GM23338 (cell line): ENCODE results near the gene DOCK4. TPM values are rescaled to one million over a fixed set of nuclear protein-coding genes. Genes with fewer than 3 reads are reported as not detected.

ENCODE experiments used
- ATAC-seq: fragments of 200-7000 bp; cut with Tn5 transposase; 3 replicates; pipeline ENCODE4 v1.9.1; 2020
- DNase-seq: peaks from one replicate; pipeline ENCODE4 v3.0.0-alpha.2; 2015; ENCODE audit warnings: low spot score
- H2AFZ ChIP-seq: fragments of 200-600 bp; sonication (generic); 2 replicates; pipeline ENCODE4 v1.8.0; 2016; ENCODE audit warnings: antibody characterized with exemption, mild to moderate bottlenecking, moderate library complexity
- H3F3A ChIP-seq: fragments of 200-600 bp; sonication (generic); replicated peaks from 2 replicates; pipeline ENCODE4 v1.8.0; 2017; ENCODE audit warnings: antibody characterized with exemption, mixed run types, low read depth
- H3K27ac ChIP-seq: fragments of 200-600 bp; sonication (generic); 2 replicates; pipeline ENCODE4 v1.6.1; 2016; ENCODE audit warnings: low read depth
- H3K27me3 ChIP-seq: fragments of 200-600 bp; sonication (generic); 2 replicates; pipeline ENCODE4 v1.8.0; 2016; ENCODE audit warnings: mild to moderate bottlenecking, mixed run types, moderate library complexity; ENCODE audit not compliant: insufficient read depth
- H3K36me3 ChIP-seq: fragments of 200-600 bp; sonication (generic); 2 replicates; pipeline ENCODE4 v1.8.0; 2016; ENCODE audit warnings: mild to moderate bottlenecking; ENCODE audit not compliant: insufficient read depth
- H3K4me1 ChIP-seq: fragments of 200-600 bp; sonication (generic); 2 replicates; pipeline ENCODE4 v1.8.0; 2016; ENCODE audit warnings: mild to moderate bottlenecking, moderate library complexity; ENCODE audit not compliant: insufficient read depth
- H3K4me2 ChIP-seq: fragments of 200-600 bp; sonication (generic); 2 replicates; pipeline ENCODE4 v1.7.1; 2017; ENCODE audit warnings: mixed run types
- H3K4me3 ChIP-seq: fragments of 200-600 bp; sonication (generic); 2 replicates; pipeline ENCODE4 v1.6.1; 2016; ENCODE audit warnings: mixed run types
- H3K79me2 ChIP-seq: fragments of 200-600 bp; sonication (generic); replicated peaks from 2 replicates; pipeline ENCODE4 v1.8.0; 2017; ENCODE audit warnings: mild to moderate bottlenecking; ENCODE audit not compliant: insufficient read depth
- H3K9me2 ChIP-seq: fragments of 200-600 bp; sonication (generic); 2 replicates; pipeline ENCODE4 v1.8.0; 2017; ENCODE audit not compliant: insufficient read depth
- H4K20me1 ChIP-seq: fragments of 200-600 bp; sonication (generic); replicated peaks from 2 replicates; pipeline ENCODE4 v1.8.0; 2017; ENCODE audit warnings: mild to moderate bottlenecking; ENCODE audit not compliant: insufficient read depth
- H3K27ac Mint-ChIP-seq: 2 replicates; pipeline ENCODE4 v1.8.0; 2020; ENCODE audit warnings: inconsistent platforms, mild to moderate bottlenecking, moderate library complexity, mixed read lengths
- H3K27me3 Mint-ChIP-seq: 3 replicates; pipeline ENCODE4 v1.8.0; 2022; ENCODE audit warnings: low read depth, mild to moderate bottlenecking, moderate library complexity, mixed read lengths, inconsistent platforms; ENCODE audit not compliant: insufficient read depth, poor library complexity
- H3K36me3 Mint-ChIP-seq: 3 replicates; pipeline ENCODE4 v1.8.0; 2021; ENCODE audit warnings: low read depth, mild to moderate bottlenecking, inconsistent platforms, moderate library complexity, mixed read lengths
- H3K4me1 Mint-ChIP-seq: 3 replicates; pipeline ENCODE4 v1.8.0; 2020; ENCODE audit warnings: mild to moderate bottlenecking, inconsistent platforms, mixed read lengths
- H3K4me3 Mint-ChIP-seq: 3 replicates; pipeline ENCODE4 v1.8.0; 2021; ENCODE audit warnings: moderate library complexity, mild to moderate bottlenecking, inconsistent platforms, mixed read lengths
- H3K9me3 Mint-ChIP-seq: 3 replicates; pipeline ENCODE4 v1.8.0; 2020; ENCODE audit warnings: moderate library complexity, mild to moderate bottlenecking, inconsistent platforms, mixed read lengths
- polyA plus RNA-seq: library from polyadenylated mRNA; unstranded; fragments of >200 nt; fragmentation: Nextera tagmentation; extraction: Ambion mirVana; gene quantifications from 2 replicates; pipeline ENCODE4 v1.2.1, GENCODE V29; 2016
- total RNA-seq: library from RNA; depleted of rRNA; stranded (reverse); fragments of >200 nt; shearing (Covaris generic); gene quantifications from 2 replicates; pipeline ENCODE4 v1.2.3, GENCODE V29; 2014
- TF ChIP-seq, protein P1 (sequence below): fragments of 250-450 bp; sonication (Bioruptor Pico); IDR thresholded peaks from 2 replicates; pipeline ENCODE4 v1.5.0; 2020; ENCODE audit warnings: mild to moderate bottlenecking, moderate library complexity
- TF ChIP-seq, protein P2 (sequence below): IDR thresholded peaks from one replicate; pipeline ENCODE4 v1.6.1; 2018; ENCODE audit warnings: antibody characterized with exemption; ENCODE audit not compliant: unreplicated experiment

DOCK4 gene
- total and polyA plus RNA-seq, 2 experiments from 2014 or later, result 6.3 to 33.8 TPM

DNA sequence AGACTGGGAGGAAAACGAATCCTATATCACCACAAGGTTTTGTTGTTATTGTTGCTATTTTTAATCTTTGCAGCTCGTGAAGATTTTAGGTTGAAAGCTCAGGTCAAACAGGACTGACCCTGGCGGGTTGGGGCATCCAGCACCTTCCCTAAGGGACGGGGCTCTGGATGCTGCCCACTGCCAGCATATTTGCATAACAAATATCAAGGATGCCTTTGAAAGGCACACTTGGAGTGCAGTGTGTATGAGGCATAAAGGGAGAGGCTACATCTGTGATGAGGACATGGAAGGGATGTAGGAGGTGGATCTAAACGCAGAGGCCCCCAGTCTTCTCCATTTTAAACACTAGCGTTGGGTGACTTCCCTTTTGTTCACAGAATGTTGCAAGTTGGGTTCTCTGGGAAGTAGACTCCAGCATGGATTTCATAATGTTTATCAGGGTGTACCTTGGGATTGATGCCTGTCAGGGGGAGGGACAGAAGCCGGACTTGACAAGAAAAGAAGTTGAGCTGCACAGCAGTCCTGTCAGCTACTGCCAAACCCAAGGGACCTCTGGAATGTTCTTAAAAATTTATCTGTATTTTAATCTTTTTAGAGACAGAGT lies 462.9 kb downstream of the DOCK4 start:
- Mint-ChIP-seq H3K9me3 (peaks cover 4% of the 10 kb centered on the region; the same call in 2 of the 3 replicates), H3K4me1 (peaks cover 12% of the 10 kb centered on the region), H3K4me3 (no peak overlapping the region), H3K27me3 (peaks cover 10% of the 10 kb centered on the region), H3K27ac (no peak overlapping the region), H3K36me3 (peaks cover 34% of the 10 kb centered on the region)
- H3K4me1 ChIP-seq, result peaks cover 14% of the 10 kb centered on the region; the same call in 1 of the 2 replicates
- 0 out of 2 replicates have a peak, but pooled peaks cover 8% of the 10 kb centered on the region for H3F3A ChIP-seq
- no peaks in the 10 kb centered on the region for H4K20me1 ChIP-seq
- H3K9me2 ChIP-seq, result peaks cover 4% of the 10 kb centered on the region; the same call in 1 of the 2 replicates
- no peak overlapping the region for H3K4me3 ChIP-seq
- no peaks in the 10 kb centered on the region for H3K79me2 ChIP-seq
- peak; percentile 81 for ATAC-seq
- no peaks in the 10 kb centered on the region for H3K27me3 ChIP-seq
- DNase-seq, result peak; percentile 50
- TF ChIP-seq, protein P1, sequence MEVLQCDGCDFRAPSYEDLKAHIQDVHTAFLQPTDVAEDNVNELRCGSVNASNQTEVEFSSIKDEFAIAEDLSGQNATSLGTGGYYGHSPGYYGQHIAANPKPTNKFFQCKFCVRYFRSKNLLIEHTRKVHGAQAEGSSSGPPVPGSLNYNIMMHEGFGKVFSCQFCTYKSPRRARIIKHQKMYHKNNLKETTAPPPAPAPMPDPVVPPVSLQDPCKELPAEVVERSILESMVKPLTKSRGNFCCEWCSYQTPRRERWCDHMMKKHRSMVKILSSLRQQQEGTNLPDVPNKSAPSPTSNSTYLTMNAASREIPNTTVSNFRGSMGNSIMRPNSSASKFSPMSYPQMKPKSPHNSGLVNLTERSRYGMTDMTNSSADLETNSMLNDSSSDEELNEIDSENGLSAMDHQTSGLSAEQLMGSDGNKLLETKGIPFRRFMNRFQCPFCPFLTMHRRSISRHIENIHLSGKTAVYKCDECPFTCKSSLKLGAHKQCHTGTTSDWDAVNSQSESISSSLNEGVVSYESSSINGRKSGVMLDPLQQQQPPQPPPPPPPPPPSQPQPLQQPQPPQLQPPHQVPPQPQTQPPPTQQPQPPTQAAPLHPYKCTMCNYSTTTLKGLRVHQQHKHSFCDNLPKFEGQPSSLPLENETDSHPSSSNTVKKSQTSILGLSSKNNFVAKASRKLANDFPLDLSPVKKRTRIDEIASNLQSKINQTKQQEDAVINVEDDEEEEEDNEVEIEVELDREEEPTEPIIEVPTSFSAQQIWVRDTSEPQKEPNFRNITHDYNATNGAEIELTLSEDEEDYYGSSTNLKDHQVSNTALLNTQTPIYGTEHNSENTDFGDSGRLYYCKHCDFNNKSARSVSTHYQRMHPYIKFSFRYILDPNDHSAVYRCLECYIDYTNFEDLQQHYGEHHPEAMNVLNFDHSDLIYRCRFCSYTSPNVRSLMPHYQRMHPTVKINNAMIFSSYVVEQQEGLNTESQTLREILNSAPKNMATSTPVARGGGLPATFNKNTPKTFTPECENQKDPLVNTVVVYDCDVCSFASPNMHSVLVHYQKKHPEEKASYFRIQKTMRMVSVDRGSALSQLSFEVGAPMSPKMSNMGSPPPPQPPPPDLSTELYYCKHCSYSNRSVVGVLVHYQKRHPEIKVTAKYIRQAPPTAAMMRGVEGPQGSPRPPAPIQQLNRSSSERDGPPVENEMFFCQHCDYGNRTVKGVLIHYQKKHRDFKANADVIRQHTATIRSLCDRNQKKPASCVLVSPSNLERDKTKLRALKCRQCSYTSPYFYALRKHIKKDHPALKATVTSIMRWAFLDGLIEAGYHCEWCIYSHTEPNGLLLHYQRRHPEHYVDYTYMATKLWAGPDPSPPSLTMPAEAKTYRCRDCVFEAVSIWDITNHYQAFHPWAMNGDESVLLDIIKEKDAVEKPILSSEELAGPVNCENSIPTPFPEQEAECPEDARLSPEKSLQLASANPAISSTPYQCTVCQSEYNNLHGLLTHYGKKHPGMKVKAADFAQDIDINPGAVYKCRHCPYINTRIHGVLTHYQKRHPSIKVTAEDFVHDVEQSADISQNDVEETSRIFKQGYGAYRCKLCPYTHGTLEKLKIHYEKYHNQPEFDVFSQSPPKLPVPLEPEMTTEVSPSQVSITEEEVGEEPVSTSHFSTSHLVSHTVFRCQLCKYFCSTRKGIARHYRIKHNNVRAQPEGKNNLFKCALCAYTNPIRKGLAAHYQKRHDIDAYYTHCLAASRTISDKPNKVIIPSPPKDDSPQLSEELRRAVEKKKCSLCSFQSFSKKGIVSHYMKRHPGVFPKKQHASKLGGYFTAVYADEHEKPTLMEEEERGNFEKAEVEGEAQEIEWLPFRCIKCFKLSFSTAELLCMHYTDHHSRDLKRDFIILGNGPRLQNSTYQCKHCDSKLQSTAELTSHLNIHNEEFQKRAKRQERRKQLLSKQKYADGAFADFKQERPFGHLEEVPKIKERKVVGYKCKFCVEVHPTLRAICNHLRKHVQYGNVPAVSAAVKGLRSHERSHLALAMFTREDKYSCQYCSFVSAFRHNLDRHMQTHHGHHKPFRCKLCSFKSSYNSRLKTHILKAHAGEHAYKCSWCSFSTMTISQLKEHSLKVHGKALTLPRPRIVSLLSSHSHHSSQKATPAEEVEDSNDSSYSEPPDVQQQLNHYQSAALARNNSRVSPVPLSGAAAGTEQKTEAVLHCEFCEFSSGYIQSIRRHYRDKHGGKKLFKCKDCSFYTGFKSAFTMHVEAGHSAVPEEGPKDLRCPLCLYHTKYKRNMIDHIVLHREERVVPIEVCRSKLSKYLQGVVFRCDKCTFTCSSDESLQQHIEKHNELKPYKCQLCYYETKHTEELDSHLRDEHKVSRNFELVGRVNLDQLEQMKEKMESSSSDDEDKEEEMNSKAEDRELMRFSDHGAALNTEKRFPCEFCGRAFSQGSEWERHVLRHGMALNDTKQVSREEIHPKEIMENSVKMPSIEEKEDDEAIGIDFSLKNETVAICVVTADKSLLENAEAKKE (CRISPR knock-in tag), result peak; percentile 13; the same call in 1 of the 2 replicates
- TF ChIP-seq, protein P2, sequence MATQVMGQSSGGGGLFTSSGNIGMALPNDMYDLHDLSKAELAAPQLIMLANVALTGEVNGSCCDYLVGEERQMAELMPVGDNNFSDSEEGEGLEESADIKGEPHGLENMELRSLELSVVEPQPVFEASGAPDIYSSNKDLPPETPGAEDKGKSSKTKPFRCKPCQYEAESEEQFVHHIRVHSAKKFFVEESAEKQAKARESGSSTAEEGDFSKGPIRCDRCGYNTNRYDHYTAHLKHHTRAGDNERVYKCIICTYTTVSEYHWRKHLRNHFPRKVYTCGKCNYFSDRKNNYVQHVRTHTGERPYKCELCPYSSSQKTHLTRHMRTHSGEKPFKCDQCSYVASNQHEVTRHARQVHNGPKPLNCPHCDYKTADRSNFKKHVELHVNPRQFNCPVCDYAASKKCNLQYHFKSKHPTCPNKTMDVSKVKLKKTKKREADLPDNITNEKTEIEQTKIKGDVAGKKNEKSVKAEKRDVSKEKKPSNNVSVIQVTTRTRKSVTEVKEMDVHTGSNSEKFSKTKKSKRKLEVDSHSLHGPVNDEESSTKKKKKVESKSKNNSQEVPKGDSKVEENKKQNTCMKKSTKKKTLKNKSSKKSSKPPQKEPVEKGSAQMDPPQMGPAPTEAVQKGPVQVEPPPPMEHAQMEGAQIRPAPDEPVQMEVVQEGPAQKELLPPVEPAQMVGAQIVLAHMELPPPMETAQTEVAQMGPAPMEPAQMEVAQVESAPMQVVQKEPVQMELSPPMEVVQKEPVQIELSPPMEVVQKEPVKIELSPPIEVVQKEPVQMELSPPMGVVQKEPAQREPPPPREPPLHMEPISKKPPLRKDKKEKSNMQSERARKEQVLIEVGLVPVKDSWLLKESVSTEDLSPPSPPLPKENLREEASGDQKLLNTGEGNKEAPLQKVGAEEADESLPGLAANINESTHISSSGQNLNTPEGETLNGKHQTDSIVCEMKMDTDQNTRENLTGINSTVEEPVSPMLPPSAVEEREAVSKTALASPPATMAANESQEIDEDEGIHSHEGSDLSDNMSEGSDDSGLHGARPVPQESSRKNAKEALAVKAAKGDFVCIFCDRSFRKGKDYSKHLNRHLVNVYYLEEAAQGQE, result no peak
- H2AFZ ChIP-seq, result no peak overlapping the region
- H3K36me3 ChIP-seq, result 0 out of 2 replicates have a peak, but pooled peaks cover 6% of the 10 kb centered on the region
- H3K4me2 ChIP-seq, result peak overlapping the region; percentile 21; the same call in 1 of the 2 replicates
- no peak overlapping the region for H3K27ac ChIP-seq
